ENCODE results near the gene EED. TPM values are rescaled to one million over a fixed set of nuclear protein-coding genes. Genes with fewer than 3 reads are reported as not detected.

Gene EED
- total RNA-seq, 4 donors from 2014 or later = 15.7 to 26.4 (median 20.7) TPM

GRCh38 chr11:86198139-86198538 is 46.4 kb upstream of the EED start:
- no peak overlapping the region for H3K27ac ChIP-seq
- H3K4me1 ChIP-seq = peaks cover 0 to 14% (median 0%) of the 10 kb centered on the region in 4 donors
- no peaks in the 10 kb centered on the region for H3K36me3 ChIP-seq
- H3K4me3 ChIP-seq = no peak overlapping the region
- no peaks in the 10 kb centered on the region for H3K27me3 ChIP-seq
- H3K9me3 ChIP-seq = no peaks in the 10 kb centered on the region
- TF ChIP-seq, protein P1, sequence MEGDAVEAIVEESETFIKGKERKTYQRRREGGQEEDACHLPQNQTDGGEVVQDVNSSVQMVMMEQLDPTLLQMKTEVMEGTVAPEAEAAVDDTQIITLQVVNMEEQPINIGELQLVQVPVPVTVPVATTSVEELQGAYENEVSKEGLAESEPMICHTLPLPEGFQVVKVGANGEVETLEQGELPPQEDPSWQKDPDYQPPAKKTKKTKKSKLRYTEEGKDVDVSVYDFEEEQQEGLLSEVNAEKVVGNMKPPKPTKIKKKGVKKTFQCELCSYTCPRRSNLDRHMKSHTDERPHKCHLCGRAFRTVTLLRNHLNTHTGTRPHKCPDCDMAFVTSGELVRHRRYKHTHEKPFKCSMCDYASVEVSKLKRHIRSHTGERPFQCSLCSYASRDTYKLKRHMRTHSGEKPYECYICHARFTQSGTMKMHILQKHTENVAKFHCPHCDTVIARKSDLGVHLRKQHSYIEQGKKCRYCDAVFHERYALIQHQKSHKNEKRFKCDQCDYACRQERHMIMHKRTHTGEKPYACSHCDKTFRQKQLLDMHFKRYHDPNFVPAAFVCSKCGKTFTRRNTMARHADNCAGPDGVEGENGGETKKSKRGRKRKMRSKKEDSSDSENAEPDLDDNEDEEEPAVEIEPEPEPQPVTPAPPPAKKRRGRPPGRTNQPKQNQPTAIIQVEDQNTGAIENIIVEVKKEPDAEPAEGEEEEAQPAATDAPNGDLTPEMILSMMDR (IDR thresholded peaks at IDR 0.05) = no peak
- TF ChIP-seq POLR2A (IDR thresholded peaks at IDR 0.05) = no peak
- DNase-seq = no peak

DNA sequence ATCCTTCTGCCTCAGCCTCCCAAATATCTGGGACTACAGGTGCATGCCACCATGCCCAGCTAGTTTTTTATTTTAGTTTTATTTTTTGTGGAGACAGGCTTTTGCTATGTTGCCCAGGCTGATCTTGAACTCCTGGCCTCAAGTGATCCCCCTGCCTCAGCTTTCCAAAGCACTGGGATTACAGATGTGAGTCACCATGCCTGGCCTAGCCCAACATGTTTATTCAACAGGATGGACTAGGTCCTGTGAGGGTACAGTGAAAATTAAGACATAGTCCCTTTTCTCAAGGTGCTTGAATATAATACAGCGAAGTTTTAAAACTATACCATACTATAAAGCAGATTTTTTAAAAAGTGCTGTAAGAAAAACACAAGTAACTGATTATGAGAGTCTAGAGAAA is 45.2 kb upstream of the EED start:
- H3K9me3 ChIP-seq = no peaks in the 10 kb centered on the region
- no peaks in the 10 kb centered on the region for H3K27me3 ChIP-seq
- DNase-seq = no peak
- TF ChIP-seq, protein P1 (IDR thresholded peaks at IDR 0.05) = no peak
- TF ChIP-seq POLR2A (IDR thresholded peaks at IDR 0.05) = no peak
- H3K4me3 ChIP-seq = no peak overlapping the region
- no peaks in the 10 kb centered on the region for H3K36me3 ChIP-seq
- no peak overlapping the region for H3K27ac ChIP-seq
- H3K4me1 ChIP-seq = peaks cover 0 to 4% (median 0%) of the 10 kb centered on the region in 4 donors

GRCh38 chr11:86201371-86201884 is 43.1 kb upstream of the EED start:
- Histone ChIP-seq H3K27ac (no peak overlapping the region), H3K4me3 (no peak overlapping the region), H3K9me3 (no peaks in the 10 kb centered on the region), H3K36me3 (no peaks in the 10 kb centered on the region), H3K4me1 (peaks cover 0 to under 1% (median 0%) of the 10 kb centered on the region in 4 donors), H3K27me3 (no peaks in the 10 kb centered on the region)
- TF ChIP-seq POLR2A (IDR thresholded peaks at IDR 0.05) = no peak
- no peak for DNase-seq

GRCh38 chr11:86202013-86202336 is 42.6 kb upstream of the EED start:
- Histone ChIP-seq H3K9me3 (no peaks in the 10 kb centered on the region), H3K4me1 (no peaks in the 10 kb centered on the region), H3K27ac (peak overlapping the region in 1 of 4 donors; percentile 59), H3K4me3 (peak overlapping the region; percentile 28 to 32 (median 31)), H3K36me3 (no peaks in the 10 kb centered on the region), H3K27me3 (no peaks in the 10 kb centered on the region)
- no peak for DNase-seq
- no peak for TF ChIP-seq POLR2A (IDR thresholded peaks at IDR 0.05)
- TF ChIP-seq, protein P1 (IDR thresholded peaks at IDR 0.05) = no peak

DNA sequence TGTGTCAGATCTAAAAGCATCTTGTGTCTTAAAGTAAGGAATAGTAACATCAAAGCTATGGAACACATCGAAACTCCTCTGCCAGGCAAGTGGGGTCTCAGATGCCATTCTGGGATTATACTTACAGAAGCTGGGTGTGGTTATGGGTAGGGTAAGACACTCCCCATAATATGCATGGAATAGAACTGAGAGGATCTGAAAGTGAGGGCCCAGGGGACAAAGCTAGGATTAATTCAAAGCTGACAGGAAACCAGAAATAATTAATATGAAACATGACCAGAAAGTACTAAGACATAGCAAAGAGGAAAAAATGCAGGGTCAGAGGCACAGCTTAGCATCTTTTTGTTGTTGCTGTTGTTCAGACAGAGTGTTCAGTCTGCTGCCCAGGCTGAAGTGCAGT is 40.2 kb upstream of the EED start:
- Histone ChIP-seq H3K27ac (no peak overlapping the region), H3K4me3 (no peak overlapping the region), H3K4me1 (no peaks in the 10 kb centered on the region), H3K36me3 (no peaks in the 10 kb centered on the region), H3K27me3 (no peaks in the 10 kb centered on the region), H3K9me3 (no peaks in the 10 kb centered on the region)
- TF ChIP-seq POLR2A (IDR thresholded peaks at IDR 0.05) = no peak
- DNase-seq = no peak

DNA sequence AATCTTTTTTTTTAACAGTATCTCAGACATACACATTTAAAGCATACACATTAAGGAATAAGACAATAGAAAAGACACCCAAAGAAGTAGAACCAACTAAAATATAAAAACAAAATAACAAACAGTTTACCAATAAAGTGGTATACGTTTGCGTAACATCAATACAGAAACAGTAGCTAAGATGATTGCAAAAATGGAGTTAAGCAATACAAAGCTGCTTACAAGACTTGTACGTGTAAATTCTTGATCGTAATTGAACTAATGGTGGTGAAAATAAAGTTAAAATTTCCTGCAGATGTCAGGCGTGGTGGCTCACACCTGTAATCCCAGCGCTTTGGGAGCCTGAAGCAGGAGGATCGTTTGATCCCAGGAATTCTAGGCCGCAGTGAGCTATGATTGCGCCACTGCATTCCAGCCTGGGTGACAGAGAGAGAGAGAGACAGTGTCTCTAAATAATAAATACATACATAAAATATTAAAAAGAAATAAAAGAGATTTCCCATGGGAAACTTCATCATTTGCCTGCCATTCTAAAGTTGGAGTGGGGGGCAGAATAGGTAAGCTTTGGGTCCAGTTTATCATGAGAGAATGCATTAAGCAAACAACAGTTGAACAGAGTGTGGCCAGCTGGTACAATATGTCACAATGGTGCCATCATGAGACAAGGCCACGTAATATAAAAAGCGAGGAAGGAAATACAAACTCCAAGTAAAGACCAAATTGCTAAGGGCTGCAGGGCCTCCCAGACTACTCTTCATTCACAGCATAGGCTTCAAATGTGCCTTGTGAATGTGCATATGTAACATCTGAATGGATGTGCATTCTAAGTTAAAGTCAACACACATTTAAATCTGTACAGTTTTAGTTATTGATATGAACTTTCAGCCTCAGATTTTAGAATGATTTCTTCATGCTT is 38.9 kb upstream of the EED start:
- Histone ChIP-seq H3K9me3 (no peaks in the 10 kb centered on the region), H3K4me1 (no peaks in the 10 kb centered on the region), H3K27me3 (no peaks in the 10 kb centered on the region), H3K36me3 (no peaks in the 10 kb centered on the region), H3K27ac (no peak overlapping the region), H3K4me3 (no peak overlapping the region)
- TF ChIP-seq POLR2A (IDR thresholded peaks at IDR 0.05) = no peak
- TF ChIP-seq, protein P1 (IDR thresholded peaks at IDR 0.05) = peak in 1 of 6 experiments; percentile 18
- DNase-seq = no peak

All from Peyer's patch (tissue), 4 donors.